ENCODE results near the gene NELFE.

NELFE gene

GRCh38 chr6:31971993-31972708, 13.4 kb upstream of the NELFE start, which contains the start of gene DXO:
Gene DXO (minus strand): TSS chr6:31972138. CDS start chr6:31971675, 463 bp downstream.
- DNase-seq = peak; percentile 100

GRCh38 chr6:31971279-31971992, 12.7 kb upstream of the NELFE start:
- DNase-seq = no peak

- peak; percentile 63 for DNase-seq
Observed at GRCh38 chr6:31970604-31971271, 12.0 kb upstream of the NELFE start.

- DNase-seq = no peak
Observed at GRCh38 chr6:31969712-31970603, 11.2 kb upstream of the NELFE start.

- DNase-seq = no peak
Observed at GRCh38 chr6:31968791-31969711, 10.3 kb upstream of the NELFE start.

GRCh38 chr6:31968326-31968725, 9.6 kb upstream of the NELFE start:
- no peak for DNase-seq

GRCh38 chr6:31967926-31968320, 9.2 kb upstream of the NELFE start:
- no peak for DNase-seq

GRCh38 chr6:31966997-31967925, 8.5 kb upstream of the NELFE start:
- no peak for DNase-seq

- no peak for DNase-seq
Observed at GRCh38 chr6:31966506-31966905, 7.7 kb upstream of the NELFE start.

- no peak for DNase-seq
Observed at GRCh38 chr6:31965700-31966099, 6.9 kb upstream of the NELFE start.

GRCh38 chr6:31963921-31964320, 5.2 kb upstream of the NELFE start:
- DNase-seq = no peak

- DNase-seq = no peak
Observed at GRCh38 chr6:31961616-31962015, 2.8 kb upstream of the NELFE start.

GRCh38 chr6:31958412-31958740, 395 bp downstream of the NELFE start:
- DNase-seq = no peak

GRCh38 chr6:31956796-31957195, 2.0 kb downstream of the NELFE start:
- DNase-seq = no peak

GRCh38 chr6:31954511-31954910, 4.3 kb downstream of the NELFE start:
- DNase-seq = no peak

- DNase-seq = no peak
Observed at GRCh38 chr6:31952890-31953289, 5.9 kb downstream of the NELFE start.

GRCh38 chr6:31952140-31952805, 6.5 kb downstream of the NELFE start:
- DNase-seq = no peak

GRCh38 chr6:31949926-31950548, 8.7 kb downstream of the NELFE start:
- no peak for DNase-seq

GRCh38 chr6:31948753-31949413, 9.9 kb downstream of the NELFE start:
- DNase-seq = no peak
